Sigmoid colon (tissue), 7 donors: ENCODE data around the gene NDOR1. TPM values are rescaled to one million over a fixed set of nuclear protein-coding genes. Genes with fewer than 3 reads are reported as not detected.

Experiments
- DNase-seq: peaks from one replicate; pipeline ENCODE4 v3.0.0-alpha.2; 2019
- H3K27ac ChIP-seq, 4 donors: fragments of 200-600 bp; sonication (generic); one replicate each; pipeline ENCODE4 v1.5.1; 2016 to 2019; ENCODE audit warnings: mild to moderate bottlenecking in 1 of 4
- H3K27me3 ChIP-seq, 3 donors: fragments of 200-600 bp; sonication (generic); one replicate each; pipeline ENCODE4 v1.5.1; 2019; ENCODE audit warnings: mild to moderate bottlenecking in 1 of 3
- H3K36me3 ChIP-seq, 4 donors: fragments of 200-600 bp; sonication (generic); one replicate each; pipeline ENCODE4 v1.5.1; 2016 to 2019
- H3K4me1 ChIP-seq, 4 donors: fragments of 200-600 bp; sonication (generic); one replicate each; pipeline ENCODE4 v1.5.1; 2017 to 2019
- H3K4me3 ChIP-seq, 4 donors: fragments of 200-600 bp; sonication (generic); one replicate each; pipeline ENCODE4 v1.5.1; 2017 to 2019; ENCODE audit warnings: mild to moderate bottlenecking in 2 of 4, moderate library complexity in 1 of 4
- H3K9me3 ChIP-seq, 4 donors: fragments of 200-600 bp in 3 of 4; sonication (generic) in 3 of 4; one replicate each; pipeline versions ENCODE4 v1.5.1 to v1.6.1; 2013 to 2019
- EP300 ChIP-seq, 4 donors: sonication (generic); formaldehyde crosslinking; IDR thresholded peaks; one replicate each; pipeline ENCODE4 v1.6.1; 2017; ENCODE audit warnings: antibody characterized with exemption in 4 of 4
- POLR2A ChIP-seq, 2 donors: fragments of 450-650 bp; IDR thresholded peaks; one replicate each; pipeline ENCODE4 v1.6.1; 2016; ENCODE audit warnings: antibody characterized with exemption in 2 of 2, mild to moderate bottlenecking in 2 of 2, moderate library complexity in 2 of 2
- POLR2AphosphoS5 ChIP-seq, 4 donors: sonication (generic); formaldehyde crosslinking; IDR thresholded peaks; one replicate each; pipeline ENCODE4 v1.6.1; 2017; ENCODE audit warnings: antibody characterized with exemption in 4 of 4
- WGBS, 2 donors: extraction: QIAGEN DNeasy Blood & Tissue Kit; methylation state at CpG; one replicate each; pipeline ENCODE4 v1.1.7; 2013; 5-methylcytosine and 5-hydroxymethylcytosine counted together
- intact Hi-C: fragments of 100-400 bp; cut with DNase I; formaldehyde crosslinking; loops from one replicate; pipeline ENCODE4 v1.15.1; 2023
- polyA plus RNA-seq, 3 donors: library from polyadenylated mRNA; stranded (reverse); fragments of 200-250 nt; gene quantifications; one replicate each; pipeline ENCODE4 v1.2.3, GENCODE V29; 2013
- total RNA-seq, 4 donors: library from RNA; depleted of rRNA; stranded (reverse); fragments of >200 nt; gene quantifications; one replicate each; pipeline ENCODE4 v1.1.0, GENCODE V29; 2016
- TF ChIP-seq, protein P1 (sequence below), 4 experiments: fragments of 450-650 bp in 3 of 4; fragments of 200-600 bp in 1 of 4; IDR thresholded peaks; one replicate each; pipeline ENCODE4 v1.5.1; 2016 to 2019; ENCODE audit warnings: antibody characterized with exemption in 4 of 4, mild to moderate bottlenecking in 3 of 4, moderate library complexity in 2 of 4
- donor health status: healthy with polysubstance abuse.
- donor health status: Bipolar disorder and iron deficiency.
- donor health status: healthy.

Gene NDOR1
- total and polyA plus RNA-seq, 7 donors = 3.8 to 20.2 (median 5.4) TPM

- DNase-seq = no peak
- 18 to 67% methylated on average over 16 of the region's 16 CpGs for WGBS, 2 donors
- Histone ChIP-seq H3K36me3 (peaks cover 0 to 25% (median 9%) of the 10 kb centered on the region in 4 donors), H3K27ac (no peak overlapping the region), H3K4me3 (no peak overlapping the region), H3K9me3 (no peaks in the 10 kb centered on the region), H3K27me3 (no peaks in the 10 kb centered on the region), H3K4me1 (peaks cover 0 to 38% (median 36%) of the 10 kb centered on the region in 4 donors)
- intact Hi-C loops = no loop called here
- TF ChIP-seq POLR2A (IDR thresholded peaks at IDR 0.05) (no peak), EP300 (IDR thresholded peaks at IDR 0.05) (no peak), POLR2AphosphoS5 (IDR thresholded peaks at IDR 0.05) (no peak)
- TF ChIP-seq, protein P1, sequence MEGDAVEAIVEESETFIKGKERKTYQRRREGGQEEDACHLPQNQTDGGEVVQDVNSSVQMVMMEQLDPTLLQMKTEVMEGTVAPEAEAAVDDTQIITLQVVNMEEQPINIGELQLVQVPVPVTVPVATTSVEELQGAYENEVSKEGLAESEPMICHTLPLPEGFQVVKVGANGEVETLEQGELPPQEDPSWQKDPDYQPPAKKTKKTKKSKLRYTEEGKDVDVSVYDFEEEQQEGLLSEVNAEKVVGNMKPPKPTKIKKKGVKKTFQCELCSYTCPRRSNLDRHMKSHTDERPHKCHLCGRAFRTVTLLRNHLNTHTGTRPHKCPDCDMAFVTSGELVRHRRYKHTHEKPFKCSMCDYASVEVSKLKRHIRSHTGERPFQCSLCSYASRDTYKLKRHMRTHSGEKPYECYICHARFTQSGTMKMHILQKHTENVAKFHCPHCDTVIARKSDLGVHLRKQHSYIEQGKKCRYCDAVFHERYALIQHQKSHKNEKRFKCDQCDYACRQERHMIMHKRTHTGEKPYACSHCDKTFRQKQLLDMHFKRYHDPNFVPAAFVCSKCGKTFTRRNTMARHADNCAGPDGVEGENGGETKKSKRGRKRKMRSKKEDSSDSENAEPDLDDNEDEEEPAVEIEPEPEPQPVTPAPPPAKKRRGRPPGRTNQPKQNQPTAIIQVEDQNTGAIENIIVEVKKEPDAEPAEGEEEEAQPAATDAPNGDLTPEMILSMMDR (IDR thresholded peaks at IDR 0.05) = no peak
Observed at GRCh38 chr9:137194388-137194787, 11.1 kb upstream of the NDOR1 start.

GRCh38 chr9:137194909-137195308, 10.6 kb upstream of the NDOR1 start:
- 15 to 66% methylated on average over 10 of the region's 10 CpGs for WGBS, 2 donors
- Histone ChIP-seq H3K27me3 (no peaks in the 10 kb centered on the region), H3K9me3 (no peaks in the 10 kb centered on the region), H3K36me3 (peaks cover 0 to 24% (median 8%) of the 10 kb centered on the region in 4 donors), H3K4me3 (no peak overlapping the region), H3K27ac (no peak overlapping the region), H3K4me1 (peaks cover 0 to 38% (median 36%) of the 10 kb centered on the region in 4 donors)
- no peak for TF ChIP-seq EP300 (IDR thresholded peaks at IDR 0.05)
- TF ChIP-seq, protein P1 (IDR thresholded peaks at IDR 0.05) = no peak
- TF ChIP-seq POLR2A (IDR thresholded peaks at IDR 0.05) = no peak
- no peak for TF ChIP-seq POLR2AphosphoS5 (IDR thresholded peaks at IDR 0.05)
- DNase-seq = no peak
- intact Hi-C loops = no loop called here

DNA sequence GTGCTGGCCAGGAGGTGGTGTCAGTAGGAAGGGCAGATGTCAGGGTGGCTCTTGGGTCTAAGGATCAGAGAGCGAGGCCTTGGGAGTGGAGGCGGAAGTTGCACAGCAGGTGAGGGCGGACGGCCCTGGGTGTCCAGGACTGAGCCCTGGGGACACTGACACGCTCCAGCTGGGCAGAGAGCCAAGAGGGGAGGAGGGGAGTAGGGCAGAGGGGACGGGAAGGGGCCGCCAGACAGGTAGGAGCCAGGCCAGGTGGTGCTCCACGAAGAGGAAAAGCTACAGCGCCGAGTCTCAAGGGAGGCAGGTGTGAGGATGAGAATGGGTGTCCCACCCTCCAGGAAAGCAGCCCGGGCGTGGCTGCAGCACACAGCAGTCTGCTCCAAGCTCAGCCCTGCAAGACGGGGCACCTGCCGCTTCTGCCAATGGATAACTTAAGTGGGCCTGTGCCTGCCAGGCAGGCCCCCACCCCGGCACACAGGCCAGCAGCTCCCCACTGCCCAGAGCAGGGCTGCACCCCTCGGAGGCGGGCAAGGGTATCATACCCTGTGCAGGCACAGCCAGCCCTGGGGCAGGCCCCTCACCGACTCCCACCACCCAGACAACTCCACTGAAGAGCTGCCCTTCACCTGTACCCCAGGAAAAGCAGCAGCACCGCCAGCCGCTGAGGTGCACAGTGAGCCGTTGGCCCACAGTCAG, 9.8 kb upstream of the NDOR1 start:
- H3K9me3 ChIP-seq = no peaks in the 10 kb centered on the region
- DNase-seq = no peak
- TF ChIP-seq EP300 (IDR thresholded peaks at IDR 0.05) (no peak), POLR2AphosphoS5 (IDR thresholded peaks at IDR 0.05) (no peak), POLR2A (IDR thresholded peaks at IDR 0.05) (no peak)
- TF ChIP-seq, protein P1 (IDR thresholded peaks at IDR 0.05) = no peak
- no peaks in the 10 kb centered on the region for H3K27me3 ChIP-seq
- 18 to 70% methylated on average over 21 of the region's 21 CpGs for WGBS, 2 donors
- H3K4me3 ChIP-seq = no peak overlapping the region
- peaks cover 0 to 30% (median 29%) of the 10 kb centered on the region in 4 donors for H3K4me1 ChIP-seq
- no peak overlapping the region for H3K27ac ChIP-seq
- intact Hi-C loops = no loop called here
- H3K36me3 ChIP-seq = peaks cover 0 to 16% (median 4%) of the 10 kb centered on the region in 4 donors

DNA sequence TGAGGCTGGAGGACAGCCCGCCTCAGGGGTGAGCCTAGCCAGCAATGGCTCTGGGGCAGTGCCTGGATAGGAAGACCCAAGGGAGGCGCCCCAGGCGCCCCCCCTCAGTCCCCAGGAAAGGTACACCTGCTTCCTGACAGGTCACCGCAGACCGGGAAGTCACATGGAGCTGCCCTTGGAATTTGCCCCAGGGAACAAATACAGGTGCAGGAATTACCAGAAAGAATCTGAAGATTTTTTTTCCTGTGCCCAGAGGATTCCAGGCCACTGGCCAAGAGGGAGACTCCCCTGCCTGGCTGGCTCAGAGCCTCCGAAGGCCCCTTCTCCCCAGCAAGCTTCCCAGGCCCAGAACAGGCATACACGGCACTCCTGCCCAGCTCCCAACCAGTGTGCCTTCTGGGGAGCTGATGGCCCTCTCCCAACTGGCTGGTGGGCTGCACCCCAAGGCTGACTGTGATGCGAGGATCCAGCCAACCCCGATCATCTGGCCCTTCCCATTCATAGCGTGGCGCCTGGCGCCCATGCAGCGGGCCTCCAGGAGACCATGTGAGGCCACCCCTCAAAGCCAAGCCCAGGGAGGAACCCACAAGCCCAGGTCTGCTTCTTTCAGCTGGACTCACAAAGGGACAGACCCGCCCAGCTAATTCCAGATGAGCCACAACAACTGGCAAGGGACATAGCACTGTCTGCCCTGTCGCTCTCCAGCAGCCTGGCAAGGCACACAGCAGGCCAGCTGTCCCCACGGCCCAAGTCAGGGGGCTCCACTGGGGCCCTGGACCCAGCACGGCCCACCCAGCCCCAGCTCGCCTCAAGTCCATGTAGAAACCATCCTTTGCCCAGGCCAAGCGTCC, 7.2 kb upstream of the NDOR1 start:
- no peak overlapping the region for H3K4me3 ChIP-seq
- no peaks in the 10 kb centered on the region for H3K9me3 ChIP-seq
- H3K36me3 ChIP-seq = no peaks in the 10 kb centered on the region
- H3K4me1 ChIP-seq = peaks cover 0 to 49% (median 48%) of the 10 kb centered on the region in 4 donors
- no peaks in the 10 kb centered on the region for H3K27me3 ChIP-seq
- 19 to 73% methylated on average over 19 of the region's 19 CpGs for WGBS, 2 donors
- no peak overlapping the region for H3K27ac ChIP-seq
- TF ChIP-seq EP300 (IDR thresholded peaks at IDR 0.05) (no peak), POLR2AphosphoS5 (IDR thresholded peaks at IDR 0.05) (no peak), POLR2A (IDR thresholded peaks at IDR 0.05) (no peak)
- TF ChIP-seq, protein P1 (IDR thresholded peaks at IDR 0.05) = no peak
- intact Hi-C loops = no loop called here
- no peak for DNase-seq
